Thoracic aorta (tissue), 2 donors: ENCODE data around the gene SPAM1. TPM values are rescaled to one million over a fixed set of nuclear protein-coding genes. Genes with fewer than 3 reads are reported as not detected.

Source experiments
- ATAC-seq: fragments of 150-250 bp; one replicate; pipeline ENCODE4 v1.8.0; 2017; ENCODE audit warnings: low read depth; ENCODE audit not compliant: insufficient number of reproducible peaks, low FRiP score
- DNase-seq: peaks from one replicate; pipeline ENCODE4 v3.0.0-alpha.2; 2020; ENCODE audit warnings: low spot score
- H3K27ac ChIP-seq, 2 donors: fragments of 200-600 bp; sonication (generic); 1 replicate in 1 of 2; 2 replicates in 1 of 2; pipeline ENCODE4 v1.5.1; 2016; ENCODE audit warnings: mild to moderate bottlenecking in 2 of 2, moderate library complexity in 2 of 2
- H3K27me3 ChIP-seq: fragments of 200-600 bp; sonication (generic); replicated peaks from 2 replicates; pipeline ENCODE4 v1.6.0; 2016; ENCODE audit warnings: mild to moderate bottlenecking; ENCODE audit not compliant: insufficient read depth
- H3K36me3 ChIP-seq: fragments of 200-600 bp; sonication (generic); one replicate; pipeline ENCODE4 v1.5.1; 2016
- H3K4me1 ChIP-seq, 2 donors: fragments of 200-600 bp; sonication (generic); 1 replicate in 1 of 2; 2 replicates in 1 of 2; pipeline versions ENCODE4 v1.5.1 to v1.6.0; 2016; ENCODE audit warnings: low read depth in 2 of 2, mild to moderate bottlenecking in 1 of 2; ENCODE audit not compliant: control insufficient read depth in 1 of 2
- H3K4me3 ChIP-seq: fragments of 200-600 bp; sonication (generic); 2 replicates; pipeline ENCODE4 v1.5.1; 2016; ENCODE audit warnings: mild to moderate bottlenecking
- H3K9me3 ChIP-seq: fragments of 200-600 bp; sonication (generic); 2 replicates; pipeline ENCODE4 v1.5.1; 2016
- total RNA-seq, 2 donors: library from RNA; depleted of rRNA; stranded (reverse); fragments of >200 nt; gene quantifications; one replicate each; pipeline versions ENCODE4 v1.1.0 to v1.2.3, GENCODE V29; 2016
- TF ChIP-seq, protein P1 (sequence below): fragments of 200-600 bp; sonication (generic); IDR thresholded peaks from one replicate; pipeline ENCODE4 v1.5.1; 2019; ENCODE audit warnings: antibody characterized with exemption

The SPAM1 gene
- total RNA-seq, 2 donors from 2014 or later = not detected

GRCh38 chr7:123936388-123936787 is 11.3 kb downstream of the SPAM1 start:
- no peak overlapping the region for H3K4me3 ChIP-seq
- ATAC-seq (no peak), DNase-seq (no peak)
- H3K36me3 ChIP-seq = no peaks in the 10 kb centered on the region
- H3K27ac ChIP-seq = no peak overlapping the region
- H3K9me3 ChIP-seq = no peaks in the 10 kb centered on the region
- no peaks in the 10 kb centered on the region for H3K27me3 ChIP-seq
- no peaks in the 10 kb centered on the region for H3K4me1 ChIP-seq
- TF ChIP-seq, protein P1, sequence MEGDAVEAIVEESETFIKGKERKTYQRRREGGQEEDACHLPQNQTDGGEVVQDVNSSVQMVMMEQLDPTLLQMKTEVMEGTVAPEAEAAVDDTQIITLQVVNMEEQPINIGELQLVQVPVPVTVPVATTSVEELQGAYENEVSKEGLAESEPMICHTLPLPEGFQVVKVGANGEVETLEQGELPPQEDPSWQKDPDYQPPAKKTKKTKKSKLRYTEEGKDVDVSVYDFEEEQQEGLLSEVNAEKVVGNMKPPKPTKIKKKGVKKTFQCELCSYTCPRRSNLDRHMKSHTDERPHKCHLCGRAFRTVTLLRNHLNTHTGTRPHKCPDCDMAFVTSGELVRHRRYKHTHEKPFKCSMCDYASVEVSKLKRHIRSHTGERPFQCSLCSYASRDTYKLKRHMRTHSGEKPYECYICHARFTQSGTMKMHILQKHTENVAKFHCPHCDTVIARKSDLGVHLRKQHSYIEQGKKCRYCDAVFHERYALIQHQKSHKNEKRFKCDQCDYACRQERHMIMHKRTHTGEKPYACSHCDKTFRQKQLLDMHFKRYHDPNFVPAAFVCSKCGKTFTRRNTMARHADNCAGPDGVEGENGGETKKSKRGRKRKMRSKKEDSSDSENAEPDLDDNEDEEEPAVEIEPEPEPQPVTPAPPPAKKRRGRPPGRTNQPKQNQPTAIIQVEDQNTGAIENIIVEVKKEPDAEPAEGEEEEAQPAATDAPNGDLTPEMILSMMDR = no peak

DNA sequence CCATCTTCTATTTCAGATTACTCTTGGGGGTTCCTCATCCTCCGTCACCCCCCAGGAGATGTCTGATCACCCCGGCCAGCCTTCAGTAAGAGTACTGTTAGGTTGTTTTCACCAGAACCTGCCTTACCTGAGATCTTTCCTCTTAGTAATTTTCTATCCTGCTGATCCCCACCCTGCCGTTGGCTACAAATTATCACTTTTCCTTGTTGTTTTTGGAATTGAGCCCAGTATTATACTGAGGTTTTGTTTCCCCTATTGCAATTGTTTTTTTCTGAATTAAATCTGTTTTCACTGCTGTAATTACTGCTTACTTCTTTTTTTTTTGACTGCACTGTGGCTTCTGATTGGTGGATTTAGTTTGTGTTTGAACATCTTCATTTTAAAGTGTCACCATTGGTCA is 14.7 kb downstream of the SPAM1 start:
- DNase-seq (no peak), ATAC-seq (no peak)

DNA sequence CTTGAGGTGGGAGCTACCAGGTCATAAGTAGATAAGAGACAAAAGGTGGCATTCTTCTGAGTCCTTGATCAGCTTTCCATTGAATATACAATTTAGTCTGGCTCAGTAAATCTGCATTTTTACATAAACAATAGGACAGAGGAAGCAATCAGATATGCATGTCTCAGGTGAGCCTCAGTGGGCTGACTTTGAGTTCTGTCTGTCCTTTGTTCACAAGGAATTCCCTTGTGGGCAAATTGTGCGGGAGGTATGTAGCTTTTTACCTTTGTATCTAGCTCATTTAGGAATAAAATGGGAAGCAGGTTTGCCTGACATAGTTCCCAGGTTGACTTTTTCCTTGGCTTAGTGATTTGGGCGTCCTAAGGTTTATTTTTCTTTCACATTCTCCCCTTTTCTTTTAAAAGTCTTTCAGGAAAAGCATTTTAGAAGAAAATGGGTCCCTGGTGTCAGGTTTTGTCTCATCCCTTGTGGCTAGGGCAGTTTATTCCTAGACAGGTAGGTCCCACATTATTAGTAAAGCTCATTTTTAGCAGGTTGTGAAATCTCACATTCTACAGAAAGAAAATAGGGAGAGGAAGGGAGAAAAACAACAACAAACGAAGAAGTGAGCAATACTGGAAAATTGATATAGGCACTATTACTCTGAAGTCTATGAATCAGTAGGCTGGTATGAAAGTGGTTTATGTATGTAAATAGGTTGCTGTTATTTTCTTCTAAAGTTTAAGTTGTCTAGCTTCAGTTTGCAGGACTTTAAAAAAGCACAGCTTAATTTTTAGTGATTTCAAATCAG is 16.5 kb downstream of the SPAM1 start:
- ATAC-seq (no peak), DNase-seq (no peak)
- TF ChIP-seq, protein P1 = no peak
- peaks cover 0 to 7% of the 10 kb centered on the region in 2 donors for H3K4me1 ChIP-seq
- no peaks in the 10 kb centered on the region for H3K36me3 ChIP-seq
- no peaks in the 10 kb centered on the region for H3K9me3 ChIP-seq
- H3K4me3 ChIP-seq = no peak overlapping the region
- no peaks in the 10 kb centered on the region for H3K27me3 ChIP-seq
- no peak overlapping the region for H3K27ac ChIP-seq

More for the DNA sequence above, 14.7 kb downstream of the SPAM1 start:
- TF ChIP-seq, protein P1 = no peak
- peaks cover 0 to 7% of the 10 kb centered on the region in 2 donors for H3K4me1 ChIP-seq
- no peak overlapping the region for H3K27ac ChIP-seq
- H3K27me3 ChIP-seq = no peaks in the 10 kb centered on the region
- no peaks in the 10 kb centered on the region for H3K36me3 ChIP-seq
- H3K4me3 ChIP-seq = no peak overlapping the region
- no peaks in the 10 kb centered on the region for H3K9me3 ChIP-seq

DNA sequence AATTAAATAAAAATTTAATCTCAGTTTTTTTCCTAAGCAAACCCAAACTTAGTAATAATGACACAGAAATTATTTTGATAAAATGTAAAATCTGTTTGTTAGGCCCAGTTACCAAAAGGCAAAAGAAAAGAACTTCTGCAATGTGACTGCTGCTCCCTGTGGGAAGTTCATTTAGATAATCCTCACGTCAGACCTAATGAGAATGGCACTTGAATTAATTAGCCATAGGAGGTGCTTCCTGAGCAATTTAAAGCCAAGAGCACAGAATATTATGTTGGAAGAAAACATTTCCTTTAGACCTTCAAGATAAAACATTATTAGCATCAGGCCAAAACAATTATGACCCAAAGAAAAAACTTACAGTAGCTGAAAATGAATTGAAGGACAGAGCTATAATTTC is 19.4 kb downstream of the SPAM1 start:
- ATAC-seq = no peak
- Histone ChIP-seq H3K4me3 (no peak overlapping the region), H3K27ac (no peak overlapping the region), H3K9me3 (no peaks in the 10 kb centered on the region), H3K4me1 (peaks cover 0 to 7% of the 10 kb centered on the region in 2 donors), H3K27me3 (no peaks in the 10 kb centered on the region), H3K36me3 (no peaks in the 10 kb centered on the region)
- TF ChIP-seq, protein P1 = no peak
- no peak for DNase-seq

DNA sequence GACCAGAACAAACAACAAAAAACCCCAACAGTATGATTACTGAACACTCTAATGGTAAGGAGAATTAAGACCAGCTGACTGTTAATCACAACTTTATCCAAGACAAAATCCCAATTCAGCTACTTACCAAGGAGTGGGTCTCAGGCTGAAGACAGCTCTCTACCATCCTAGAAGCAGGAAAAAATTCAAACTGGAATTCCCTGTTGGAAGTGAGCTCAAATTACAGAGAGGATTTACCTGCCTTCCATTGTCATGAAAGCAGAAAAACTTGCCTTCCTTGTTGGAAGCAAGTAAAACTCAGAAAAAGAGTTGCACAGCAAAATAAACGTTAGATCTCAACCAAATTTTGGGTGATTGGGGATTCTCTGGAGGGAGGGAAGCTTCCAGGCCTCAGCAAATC is 20.9 kb downstream of the SPAM1 start:
- no peaks in the 10 kb centered on the region for H3K36me3 ChIP-seq
- TF ChIP-seq, protein P1 = no peak
- no peak for ATAC-seq
- no peak overlapping the region for H3K4me3 ChIP-seq
- H3K27ac ChIP-seq = no peak overlapping the region
- peaks cover 0 to 7% of the 10 kb centered on the region in 2 donors for H3K4me1 ChIP-seq
- H3K9me3 ChIP-seq = no peaks in the 10 kb centered on the region
- no peak for DNase-seq
- H3K27me3 ChIP-seq = no peaks in the 10 kb centered on the region
